GM12891 (cell line): ENCODE data around the gene ANKS1B.

Experiments used
- POLR2A ChIP-seq: IDR thresholded peaks from 2 replicates; pipeline ENCODE4 v1.6.1; 2011; ENCODE audit warnings: low read depth, low read length, control low read depth
- POU2F2 ChIP-seq: IDR thresholded peaks from 2 replicates; pipeline ENCODE4 v1.6.1; 2011; ENCODE audit warnings: low read depth, mild to moderate bottlenecking, control low read depth, low read length, moderate library complexity
- TAF1 ChIP-seq: IDR thresholded peaks from 2 replicates; pipeline ENCODE4 v1.6.1; 2011; ENCODE audit warnings: low read depth, low read length, control low read depth

DNA sequence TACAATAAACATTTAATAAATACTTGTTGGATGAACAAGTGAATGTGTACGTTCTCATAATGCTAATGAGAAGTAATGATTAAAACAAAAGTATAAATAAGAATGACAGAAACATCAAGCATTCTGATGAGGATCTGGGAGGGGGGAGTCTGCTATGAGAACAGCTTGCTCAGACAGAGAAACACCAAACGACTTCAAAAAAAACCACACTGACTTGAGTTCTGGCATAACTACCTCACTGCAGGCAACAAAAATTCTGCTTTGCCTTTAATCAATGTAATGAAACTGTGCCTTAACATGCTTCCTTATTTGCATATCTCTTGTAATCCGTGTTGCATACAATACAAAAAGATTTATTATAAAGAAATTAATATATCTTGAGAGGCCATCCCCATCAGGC, 632.5 kb downstream of the ANKS1B start:
- TF ChIP-seq TAF1 (no peak), POU2F2 (no peak), POLR2A (no peak)
